Measurements from ENCODE around the gene GPRC5D.

Gene GPRC5D

DNA sequence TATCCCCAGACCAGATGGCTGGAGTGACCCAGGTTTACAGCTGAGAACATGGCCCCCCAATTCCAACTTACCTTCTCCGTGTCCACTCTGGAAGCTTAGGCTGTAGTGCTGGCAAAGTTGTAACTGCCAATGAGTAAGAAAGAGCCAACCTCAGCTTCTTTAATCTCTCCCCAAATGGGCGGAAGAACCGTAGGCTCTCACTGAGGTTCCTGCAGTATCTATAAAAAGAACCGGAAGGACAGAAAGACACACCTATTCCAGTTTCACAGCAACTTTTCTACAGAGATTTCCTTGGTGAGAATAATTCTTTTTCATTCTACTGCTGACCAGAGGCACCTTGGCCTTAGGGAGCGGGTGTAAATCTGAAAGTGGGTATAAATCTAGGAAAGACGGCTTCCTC, at the start of gene GPRC5D:
Gene GPRC5D, minus strand, starts transcription at position 135 of the 400 bp plus-strand sequence. CDS start 1,786 bp downstream, outside the sequence.
- no peak for DNase-seq (ENCODE audit: low read depth)

DNA sequence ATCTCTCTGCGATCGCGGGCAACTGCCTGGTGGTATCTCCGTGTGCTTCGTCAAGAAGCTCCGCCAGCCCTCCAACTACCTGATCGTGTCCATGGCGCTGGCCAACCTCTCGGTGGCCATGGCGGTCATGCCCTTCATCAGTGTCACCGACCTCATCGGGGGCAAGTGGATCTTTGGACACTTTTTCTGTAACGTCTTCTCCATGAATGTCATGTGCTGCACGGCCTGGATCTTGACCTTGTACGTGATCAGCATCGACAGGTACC, 49.7 kb upstream of the GPRC5D start:
- DNase-seq (ENCODE audit: low read depth) = no peak

DNA sequence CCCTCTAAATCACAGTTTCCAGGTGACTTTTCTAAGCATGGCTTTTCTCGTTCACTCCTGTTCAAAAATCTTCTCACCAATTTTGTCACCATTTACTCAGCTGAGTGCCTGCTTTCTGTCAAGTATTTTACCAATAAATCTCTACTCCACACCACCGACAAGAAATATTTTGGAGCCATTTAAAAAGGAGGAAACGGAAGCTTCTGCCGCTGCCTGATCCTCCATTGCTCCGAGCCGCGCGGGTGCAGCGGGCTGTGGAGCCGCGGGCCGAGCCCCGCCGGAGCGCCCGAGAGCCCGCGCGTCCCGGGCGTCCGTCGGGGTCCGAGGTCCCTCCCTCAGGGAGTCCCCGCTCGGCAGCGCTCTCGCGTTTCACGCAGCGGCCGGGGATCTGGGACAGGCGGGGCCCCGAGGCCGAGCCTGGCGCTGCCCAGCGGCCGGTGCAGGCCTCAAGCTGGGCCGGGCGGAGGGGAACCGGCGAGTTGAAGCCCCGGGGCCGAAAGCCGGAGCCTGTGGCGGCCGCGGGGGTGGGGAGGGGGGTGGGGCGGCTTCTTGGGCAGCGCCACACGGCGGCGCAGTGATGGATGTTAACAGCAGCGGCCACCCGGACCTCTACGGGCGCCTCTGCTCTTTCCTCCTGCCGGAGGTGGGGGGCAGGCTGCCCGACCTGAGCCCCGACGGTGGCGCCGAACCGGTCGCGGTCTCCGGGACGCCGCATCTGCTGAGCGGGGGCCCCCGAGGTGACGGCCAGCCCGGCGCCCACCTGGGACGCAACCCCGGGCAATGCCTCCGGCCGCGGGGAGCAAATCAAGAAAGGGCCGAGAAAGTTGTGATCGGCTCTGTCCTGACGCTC, 49.2 kb upstream of the GPRC5D start:
- peak; percentile 47 for DNase-seq (ENCODE audit: low read depth)

DNA sequence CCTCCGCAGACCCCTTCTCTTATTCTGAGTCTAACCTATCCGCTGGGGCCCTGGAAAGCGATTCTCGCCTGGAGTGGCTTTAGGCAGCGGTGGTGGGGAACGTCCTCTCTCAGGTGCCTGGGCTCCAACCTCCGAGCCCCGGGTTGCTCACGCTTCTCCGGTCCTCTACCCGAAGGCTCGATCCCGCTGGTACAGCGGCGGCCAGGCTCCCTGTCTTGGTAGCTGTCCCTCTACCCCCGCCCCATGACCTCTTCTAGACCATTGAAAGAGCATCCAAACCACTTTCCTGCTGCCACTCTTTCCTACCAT, 48.6 kb upstream of the GPRC5D start:
- DNase-seq (ENCODE audit: low read depth) = peak; percentile 42

DNA sequence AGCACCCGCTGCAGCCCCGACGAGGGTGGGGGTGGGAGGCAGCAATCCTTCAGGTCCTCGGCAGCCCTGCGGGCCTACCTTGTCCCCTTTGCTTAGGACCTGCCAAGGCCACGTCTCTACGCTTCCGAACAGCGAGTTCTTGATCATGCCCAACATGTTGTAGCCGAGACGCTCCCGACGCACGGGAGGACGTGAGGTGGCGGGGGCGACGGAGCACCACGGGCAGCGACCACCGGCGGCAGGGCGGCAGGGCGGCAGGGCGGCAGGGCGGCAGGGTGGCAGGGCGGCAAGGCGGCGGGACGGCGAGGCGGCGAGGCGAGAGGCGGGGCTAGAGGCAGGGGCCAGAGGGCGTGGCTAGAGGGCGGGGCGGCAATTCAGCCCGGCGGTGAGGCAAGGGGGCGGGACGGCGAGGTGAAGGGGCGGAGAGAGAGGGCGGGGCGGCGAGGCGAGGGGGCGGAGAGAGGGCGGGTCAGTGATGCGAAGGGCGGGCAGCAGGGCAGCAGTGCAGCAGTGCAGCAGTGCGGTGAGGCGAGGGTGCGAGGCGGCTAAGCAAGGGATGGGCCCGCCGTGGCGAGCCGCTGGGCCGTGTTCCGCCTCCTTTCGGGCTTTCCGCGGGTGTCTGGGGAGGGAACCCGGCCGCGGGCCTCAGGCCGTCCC, 48.1 kb upstream of the GPRC5D start, which contains the start of gene HEBP1:
Gene HEBP1, minus strand, starts transcription at position 307 of the 657 bp plus-strand sequence. Its CDS starts 151 bp downstream, at position 156.
- peak; percentile 64 for DNase-seq (ENCODE audit: low read depth)

DNA sequence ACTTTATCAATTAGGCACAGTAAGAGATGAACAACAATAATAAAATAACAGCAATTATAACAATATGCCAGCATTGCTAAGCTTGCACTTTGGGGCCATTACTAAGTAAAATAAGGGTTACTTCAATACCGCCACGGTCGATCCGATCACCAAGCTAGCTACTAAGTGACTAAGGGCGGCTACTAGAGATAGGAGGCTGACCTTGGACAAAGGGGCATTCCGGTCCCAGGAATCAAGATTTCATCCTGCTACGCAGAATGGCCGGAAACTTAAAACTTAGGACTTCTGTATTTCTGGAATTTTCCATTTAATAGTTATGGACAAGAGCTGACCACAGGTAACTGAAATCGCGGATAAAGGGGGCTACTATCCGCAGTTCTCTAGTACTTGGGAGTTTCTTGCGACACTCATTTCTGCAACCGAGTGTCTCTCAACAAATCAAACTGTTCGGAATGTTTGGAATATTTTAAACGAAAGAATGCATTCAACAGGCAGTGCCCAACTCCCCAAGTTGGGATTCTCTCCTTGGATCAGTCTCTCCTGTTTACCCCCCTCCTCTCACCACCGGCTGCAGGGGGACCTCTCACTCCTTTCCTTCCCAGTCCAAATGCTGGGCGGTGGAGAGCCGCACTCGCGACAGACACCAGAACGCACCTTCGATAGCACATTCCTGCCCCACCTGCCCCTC, 47.4 kb upstream of the GPRC5D start:
- DNase-seq (ENCODE audit: low read depth) = no peak

DNA sequence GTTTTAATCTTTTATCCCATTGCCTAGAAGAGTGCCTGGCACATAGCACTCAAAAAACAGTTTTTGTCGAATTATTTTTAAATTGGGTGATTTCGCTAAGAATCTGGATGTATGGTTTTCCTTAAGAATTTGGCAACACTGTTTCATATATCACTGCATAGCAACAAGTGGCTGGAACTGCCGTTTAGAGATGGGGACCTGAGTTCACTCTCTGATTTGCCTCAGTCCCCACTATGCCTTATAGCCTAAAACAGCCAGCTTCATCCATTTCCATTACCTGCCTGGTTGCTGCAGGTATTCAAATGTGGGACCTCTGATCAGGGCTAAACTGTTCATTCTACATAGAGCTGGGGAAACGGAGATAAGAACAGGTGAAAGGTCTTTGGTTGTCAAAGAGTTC, 46.3 kb upstream of the GPRC5D start:
- DNase-seq (ENCODE audit: low read depth) = no peak

DNA sequence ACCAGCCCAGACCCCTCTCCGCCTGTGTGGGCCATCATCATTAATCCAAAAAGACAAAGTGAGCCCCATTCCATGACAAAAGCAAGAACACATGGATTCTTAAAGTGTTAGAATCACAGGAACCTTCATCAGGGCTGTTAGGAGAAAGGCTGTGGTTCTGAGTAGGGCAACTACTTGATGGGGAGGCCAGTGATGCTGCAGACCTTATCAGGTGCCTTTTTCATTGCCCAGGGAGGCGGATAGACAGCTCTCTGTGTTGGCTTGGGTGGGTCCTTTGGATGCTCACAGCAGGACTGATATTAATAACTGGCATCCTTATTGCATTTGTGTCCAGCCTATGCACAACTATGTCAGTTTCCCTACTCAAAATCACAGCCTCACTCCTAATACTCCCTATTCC, 45.8 kb upstream of the GPRC5D start:
- DNase-seq (ENCODE audit: low read depth) = no peak

DNA sequence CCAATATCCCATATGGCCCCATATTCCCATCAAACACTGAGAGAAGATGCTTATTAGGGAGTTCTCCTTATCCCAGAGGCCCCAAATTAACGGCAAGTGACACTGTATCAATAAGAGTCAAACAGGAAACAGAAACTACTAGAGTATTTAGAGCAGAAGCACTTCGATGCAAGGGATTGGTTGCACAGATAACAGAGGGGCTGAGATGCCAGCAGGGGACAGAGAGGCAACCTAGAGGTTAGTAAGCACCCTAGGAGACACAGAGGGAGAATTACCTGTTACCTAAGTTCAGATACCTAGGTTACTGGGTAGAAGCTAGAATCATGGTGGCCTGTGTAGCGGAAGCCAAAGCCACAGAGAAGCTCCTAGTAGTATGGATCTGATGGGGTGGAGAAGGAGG, 45.2 kb upstream of the GPRC5D start:
- DNase-seq (ENCODE audit: low read depth) = no peak

DNA sequence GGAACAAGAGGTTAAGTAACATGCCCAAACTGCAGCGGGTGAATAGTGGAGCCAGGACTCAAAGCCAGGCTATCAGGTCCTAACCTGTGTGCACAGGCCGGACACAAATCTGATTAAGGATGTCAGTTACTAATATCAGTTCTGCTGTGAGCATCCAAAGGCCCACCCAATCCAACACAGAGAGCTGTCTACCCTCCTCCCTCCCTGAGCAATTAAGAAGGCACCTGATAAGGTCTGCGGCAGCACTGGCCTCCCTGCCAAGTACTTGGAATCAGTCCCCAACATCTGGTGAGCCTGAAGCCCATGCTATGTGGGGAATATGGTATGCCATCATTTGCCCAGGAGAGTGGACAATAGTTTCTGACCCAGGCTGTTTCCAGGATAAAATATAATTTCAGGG, 44.2 kb upstream of the GPRC5D start:
- no peak for DNase-seq (ENCODE audit: low read depth)

DNA sequence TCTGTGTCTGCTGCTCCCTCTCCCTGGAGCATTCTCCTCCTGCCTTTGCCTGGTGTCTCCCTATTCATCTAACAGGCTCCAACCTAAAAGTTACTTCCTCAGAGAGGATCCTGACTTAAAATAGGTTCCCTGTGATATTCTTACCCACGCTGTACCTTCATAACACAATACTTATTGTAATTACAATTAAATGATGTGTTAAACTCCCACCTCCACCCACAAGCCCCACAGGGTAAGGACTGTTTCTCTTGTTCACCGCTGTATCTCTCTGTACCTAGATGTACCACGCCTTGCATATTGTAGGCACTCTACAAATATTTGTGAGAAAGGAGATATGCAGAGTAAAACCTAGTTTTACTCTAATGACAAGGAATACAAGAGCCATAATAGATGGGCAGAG, 43.1 kb upstream of the GPRC5D start:
- DNase-seq (ENCODE audit: low read depth) = no peak

DNA sequence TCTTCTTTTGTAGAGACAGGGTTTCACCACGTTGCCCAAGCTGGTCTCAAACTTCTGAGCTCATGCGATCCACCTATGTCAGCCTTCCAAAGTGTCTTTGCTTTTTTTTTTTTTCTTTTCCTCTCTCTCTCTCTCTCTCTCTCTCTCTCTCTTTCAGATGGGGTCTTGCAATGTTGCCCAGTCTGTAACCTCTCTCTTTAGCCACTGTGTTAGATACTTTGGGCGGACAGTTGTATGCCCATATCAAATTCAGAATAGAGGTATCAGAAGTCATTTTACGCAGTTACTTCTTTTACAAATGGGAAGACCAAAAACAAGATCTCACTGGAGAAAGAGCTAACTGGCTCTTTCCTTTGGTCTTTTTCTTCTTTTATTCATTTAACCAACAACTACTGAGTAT, 41.4 kb upstream of the GPRC5D start:
- no peak for DNase-seq (ENCODE audit: low read depth)

DNA sequence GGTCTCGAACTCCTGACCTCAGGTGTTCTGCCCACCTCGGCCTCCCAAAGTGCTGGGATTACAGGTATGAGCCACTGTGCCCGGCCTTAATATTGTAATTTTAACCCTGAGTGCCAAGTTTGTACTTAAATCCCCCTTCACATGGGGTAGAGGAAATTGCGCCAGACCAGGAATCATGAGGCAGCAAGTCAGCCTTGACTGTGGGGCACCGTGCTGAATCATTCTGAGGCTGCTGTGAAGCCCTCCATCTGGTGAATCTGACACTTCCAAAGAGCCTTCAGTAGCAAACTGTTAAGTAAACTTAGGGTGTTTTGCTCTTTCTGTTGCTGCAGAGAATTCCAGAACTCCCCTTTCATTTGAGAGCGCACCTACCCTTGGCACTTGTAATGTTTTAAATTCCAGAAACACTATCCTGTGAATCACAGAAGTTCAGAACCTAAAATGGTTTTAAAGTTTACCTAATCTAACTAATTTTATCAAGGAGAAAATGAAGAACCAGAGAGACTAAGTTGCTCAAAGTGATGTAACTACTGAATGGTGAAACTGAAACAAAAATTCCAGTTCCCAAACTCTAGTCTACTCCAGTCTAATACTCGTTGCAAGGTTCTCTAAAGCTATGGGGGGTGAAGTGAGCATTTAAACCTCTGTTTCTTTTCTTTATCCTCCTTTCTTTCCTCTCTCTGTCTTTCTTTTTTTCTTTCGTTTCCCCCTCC, 40.6 kb upstream of the GPRC5D start:
- peak; percentile 38 for DNase-seq (ENCODE audit: low read depth)

DNA sequence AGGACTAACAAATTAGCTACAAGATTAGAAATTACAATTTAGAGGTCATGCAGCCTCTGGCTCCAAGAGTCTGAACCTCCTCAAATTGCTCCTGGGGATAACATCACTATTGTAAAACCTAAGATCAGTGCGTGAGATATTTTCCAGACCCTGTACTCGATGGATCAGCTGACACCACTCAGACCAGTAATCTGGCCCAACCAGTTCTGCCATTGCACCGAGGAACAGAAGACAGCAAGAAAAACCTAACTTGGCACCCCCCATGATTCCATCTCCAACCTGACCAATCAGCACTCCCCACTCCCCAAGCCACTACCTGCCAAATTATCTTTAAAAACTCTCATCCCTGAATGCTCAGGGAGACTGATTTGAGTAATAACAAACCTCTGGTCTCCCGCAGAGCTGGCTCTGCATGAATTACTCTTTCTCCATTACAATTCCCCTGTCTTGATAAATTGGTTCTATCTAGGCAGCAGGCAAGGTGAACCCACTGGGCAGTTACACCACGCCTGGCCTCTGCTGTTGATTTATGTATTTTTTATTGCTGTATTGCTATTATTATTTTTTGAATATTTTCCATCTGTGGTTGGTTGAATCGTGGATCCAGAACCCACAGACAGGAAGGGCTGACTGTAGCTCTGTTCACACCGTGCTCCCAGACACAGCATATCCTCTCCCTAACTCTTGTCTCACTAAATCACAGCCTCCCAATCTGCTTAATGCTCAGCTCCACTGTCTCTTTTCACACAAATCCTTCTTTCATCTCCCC, 38.9 kb upstream of the GPRC5D start:
- no peak for DNase-seq (ENCODE audit: low read depth)

DNA sequence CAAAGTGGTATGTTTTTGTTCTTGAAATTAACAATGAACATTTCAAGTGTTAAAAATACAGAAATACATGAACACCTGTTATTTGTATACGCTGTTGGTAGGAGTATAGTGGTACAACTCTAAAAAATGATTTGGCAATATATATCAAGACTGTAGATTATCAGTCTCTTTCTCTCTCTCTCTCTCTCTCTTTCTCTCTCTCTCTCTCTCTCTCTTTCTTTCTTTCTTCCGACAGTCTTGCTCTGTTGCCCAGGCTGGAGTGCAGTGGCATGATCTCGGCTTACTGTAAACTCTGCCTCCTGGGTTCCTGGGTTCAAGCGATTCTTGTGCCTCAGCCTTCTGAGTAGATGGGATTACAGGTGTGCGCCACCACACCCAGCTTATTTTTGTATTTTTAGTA, 35.5 kb upstream of the GPRC5D start:
- no peak for DNase-seq (ENCODE audit: low read depth)

DNA sequence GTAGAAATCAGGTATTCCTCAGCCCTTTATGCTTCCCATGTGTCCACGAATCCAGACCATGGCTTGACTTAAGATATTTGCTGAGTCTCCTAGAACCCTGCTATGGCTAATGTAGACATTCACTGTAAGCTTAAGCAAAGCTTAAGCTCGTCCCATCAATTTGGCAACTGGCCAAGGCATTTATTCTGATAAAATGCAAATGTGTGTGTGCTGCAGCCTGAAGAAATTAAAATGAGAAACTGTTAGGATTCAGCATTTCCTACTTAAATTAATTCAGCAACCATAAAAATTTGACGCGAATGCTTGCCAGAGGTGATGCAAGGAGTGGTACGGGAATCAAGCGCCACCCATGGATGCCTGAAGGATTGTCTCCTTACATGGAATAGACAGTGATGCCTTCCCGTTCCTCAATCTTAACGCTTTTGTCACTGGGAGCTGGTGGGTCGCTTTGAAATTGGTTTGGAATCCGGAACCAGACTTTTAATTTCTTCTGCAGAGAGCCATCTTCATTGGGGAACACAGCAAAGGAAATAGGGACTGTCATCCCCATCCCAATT, 34.9 kb upstream of the GPRC5D start:
- DNase-seq (ENCODE audit: low read depth) = no peak

DNA sequence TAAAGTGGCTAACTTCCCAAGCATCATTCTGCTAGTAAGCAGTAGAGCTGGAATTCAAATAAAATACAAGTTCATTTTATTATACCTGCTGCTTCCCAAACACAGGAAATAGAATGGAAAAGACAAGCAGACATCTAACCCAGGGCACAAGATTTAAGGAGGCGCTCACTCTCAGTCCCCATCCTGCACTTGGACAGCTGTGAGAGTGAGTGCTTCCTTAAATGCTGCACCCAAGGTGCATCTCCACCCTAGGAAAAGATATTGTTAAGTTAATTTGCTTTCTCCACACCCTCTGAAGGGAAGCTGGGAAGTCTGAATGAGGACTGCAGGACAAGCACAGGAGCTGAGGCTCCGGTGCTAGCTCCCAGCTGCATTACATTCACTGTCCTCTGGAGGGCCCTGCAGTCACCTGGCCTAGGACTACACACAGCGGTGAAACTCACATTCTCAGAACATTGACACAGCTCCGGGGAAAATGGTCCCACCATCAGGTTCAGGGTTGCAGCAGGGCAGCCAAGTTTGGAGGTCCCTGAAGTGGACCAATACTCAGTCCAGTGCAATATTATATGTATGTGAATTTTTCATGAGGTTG, 33.9 kb upstream of the GPRC5D start:
- no peak for DNase-seq (ENCODE audit: low read depth)

DNA sequence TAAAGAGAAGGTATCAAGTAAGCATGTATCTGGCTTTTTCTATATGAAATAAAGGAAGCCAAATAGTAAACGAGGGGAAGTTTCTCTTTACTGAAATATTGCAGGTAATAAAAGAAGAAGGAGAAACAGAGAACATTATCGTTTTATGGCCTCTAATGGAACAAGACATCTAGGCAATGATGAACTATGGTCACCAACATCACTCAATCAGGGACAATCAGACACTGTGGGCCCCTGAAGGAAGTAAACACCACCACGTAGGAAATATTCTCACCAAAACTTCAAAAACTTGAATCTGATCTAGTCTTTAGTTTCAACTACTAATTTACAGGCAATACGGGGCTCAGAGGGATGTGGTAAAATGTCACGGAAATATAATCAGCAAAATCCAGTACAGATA, 32.2 kb upstream of the GPRC5D start:
- DNase-seq (ENCODE audit: low read depth) = no peak

DNA sequence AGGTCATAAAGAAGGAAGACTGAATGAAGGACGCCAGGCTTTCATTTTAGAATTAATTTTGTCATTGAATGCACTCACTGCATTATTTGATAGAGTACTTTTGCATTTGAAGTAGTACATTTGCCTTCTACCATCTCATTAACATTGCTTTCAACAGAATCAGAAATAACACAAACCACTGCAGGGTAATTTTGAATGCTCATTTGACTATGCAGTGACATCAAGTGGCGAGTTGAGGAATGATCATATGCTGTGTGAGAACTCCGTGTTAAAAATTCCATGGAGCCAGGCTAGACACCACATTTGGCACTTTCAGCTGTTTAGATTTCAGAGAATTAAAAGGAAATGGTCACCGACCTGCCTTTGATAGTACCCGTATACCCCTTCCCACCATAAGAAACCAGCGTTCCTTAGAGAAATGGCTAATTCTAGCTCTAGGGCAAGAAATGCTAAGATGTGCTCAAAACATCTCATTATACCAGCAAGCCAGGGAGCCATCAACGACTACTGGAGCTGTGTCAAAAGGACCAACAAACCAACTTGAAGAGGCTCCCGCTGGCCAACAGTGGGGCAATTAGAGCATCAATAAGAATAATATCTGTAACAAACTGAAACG, 31.6 kb upstream of the GPRC5D start:
- DNase-seq (ENCODE audit: low read depth) = peak; percentile 46

DNA sequence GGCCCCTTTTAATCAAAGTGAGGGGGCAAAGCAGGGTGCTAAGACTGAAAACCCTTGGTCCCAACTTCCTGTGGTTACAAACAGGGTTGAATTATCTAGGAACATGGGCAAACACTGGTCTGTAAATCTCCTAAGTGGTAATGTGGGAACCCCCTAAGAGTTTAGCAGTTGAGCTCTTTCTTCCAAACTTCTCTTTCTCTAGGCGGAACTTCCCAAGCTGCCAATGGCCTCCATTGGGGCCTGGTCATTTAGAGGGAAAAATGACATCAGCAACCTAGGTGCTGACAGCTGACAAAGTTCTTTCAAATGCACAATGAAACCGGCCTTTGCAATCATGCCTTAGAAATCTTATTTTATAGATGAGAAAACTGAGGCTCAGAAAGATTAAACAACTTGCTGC, 30.4 kb upstream of the GPRC5D start:
- DNase-seq (ENCODE audit: low read depth) = no peak

Data from HS-27A (cell line).